ENCODE results near the gene TTLL12.

The TTLL12 gene

GRCh38 chr22:43186272-43187170 lies at the start of gene TTLL12:
TTLL12 (minus strand) TSS chr22:43187134; CDS start chr22:43187069, 65 bp downstream.
- Mint-ChIP-seq H3K36me3 (peaks cover 4% of the 10 kb centered on the region), H3K9me3 (no peaks in the 10 kb centered on the region), H3K27ac (peak within 1 kb of the TSS; percentile 93), H3K4me3 (peak within 1 kb of the TSS; percentile 89), H3K27me3 (no peaks in the 10 kb centered on the region), H3K4me1 (peaks cover 24% of the 10 kb centered on the region)

GRCh38 chr22:43235445-43236409 lies 48.8 kb upstream of the TTLL12 start:
- H3K4me3 Mint-ChIP-seq: no peak overlapping the region
- H3K4me1 Mint-ChIP-seq: peaks cover 5% of the 10 kb centered on the region
- H3K9me3 Mint-ChIP-seq: no peaks in the 10 kb centered on the region
- H3K36me3 Mint-ChIP-seq: no peaks in the 10 kb centered on the region
- no peaks in the 10 kb centered on the region for H3K27me3 Mint-ChIP-seq
- H3K27ac Mint-ChIP-seq: no peak overlapping the region

GRCh38 chr22:43234264-43234988 lies 47.5 kb upstream of the TTLL12 start:
- no peaks in the 10 kb centered on the region for H3K27me3 Mint-ChIP-seq
- no peak overlapping the region for H3K27ac Mint-ChIP-seq
- H3K36me3 Mint-ChIP-seq: no peaks in the 10 kb centered on the region
- peaks cover 5% of the 10 kb centered on the region for H3K4me1 Mint-ChIP-seq
- H3K4me3 Mint-ChIP-seq: no peak overlapping the region
- no peaks in the 10 kb centered on the region for H3K9me3 Mint-ChIP-seq

GRCh38 chr22:43233529-43233928 lies 46.6 kb upstream of the TTLL12 start:
- H3K27ac Mint-ChIP-seq: peak overlapping the region; percentile 41

GRCh38 chr22:43232445-43232844 lies 45.5 kb upstream of the TTLL12 start:
- Mint-ChIP-seq H3K36me3 (no peaks in the 10 kb centered on the region), H3K9me3 (no peaks in the 10 kb centered on the region), H3K4me3 (no peak overlapping the region), H3K27me3 (no peaks in the 10 kb centered on the region), H3K4me1 (peaks cover 5% of the 10 kb centered on the region), H3K27ac (no peak overlapping the region)

More at GRCh38 chr22:43233529-43233928, 46.6 kb upstream of the TTLL12 start:
- Mint-ChIP-seq H3K36me3 (no peaks in the 10 kb centered on the region), H3K9me3 (no peaks in the 10 kb centered on the region), H3K4me1 (peaks cover 5% of the 10 kb centered on the region), H3K4me3 (no peak overlapping the region), H3K27me3 (no peaks in the 10 kb centered on the region)

GRCh38 chr22:43231724-43232034 lies 44.7 kb upstream of the TTLL12 start:
- Mint-ChIP-seq H3K27ac (no peak overlapping the region), H3K27me3 (no peaks in the 10 kb centered on the region), H3K4me3 (no peak overlapping the region), H3K4me1 (peaks cover 5% of the 10 kb centered on the region), H3K36me3 (no peaks in the 10 kb centered on the region), H3K9me3 (no peaks in the 10 kb centered on the region)

GRCh38 chr22:43230971-43231723 lies 44.2 kb upstream of the TTLL12 start:
- Mint-ChIP-seq H3K4me3 (no peak overlapping the region), H3K27me3 (no peaks in the 10 kb centered on the region), H3K27ac (no peak overlapping the region), H3K36me3 (no peaks in the 10 kb centered on the region), H3K4me1 (peaks cover 5% of the 10 kb centered on the region), H3K9me3 (no peaks in the 10 kb centered on the region)

- peaks cover 5% of the 10 kb centered on the region for H3K4me1 Mint-ChIP-seq
- H3K27ac Mint-ChIP-seq: no peak overlapping the region
- no peaks in the 10 kb centered on the region for H3K9me3 Mint-ChIP-seq
- H3K4me3 Mint-ChIP-seq: no peak overlapping the region
- no peaks in the 10 kb centered on the region for H3K36me3 Mint-ChIP-seq
- H3K27me3 Mint-ChIP-seq: no peaks in the 10 kb centered on the region
Measured at GRCh38 chr22:43230571-43230970, 43.6 kb upstream of the TTLL12 start.

- Mint-ChIP-seq H3K4me3 (no peak overlapping the region), H3K9me3 (no peaks in the 10 kb centered on the region), H3K27ac (no peak overlapping the region), H3K36me3 (no peaks in the 10 kb centered on the region), H3K4me1 (peaks cover 5% of the 10 kb centered on the region), H3K27me3 (no peaks in the 10 kb centered on the region)
Measured at GRCh38 chr22:43228863-43229262, 41.9 kb upstream of the TTLL12 start.

- no peaks in the 10 kb centered on the region for H3K9me3 Mint-ChIP-seq
Measured at GRCh38 chr22:43228330-43228729, 41.4 kb upstream of the TTLL12 start.

GRCh38 chr22:43227239-43227630 lies 40.3 kb upstream of the TTLL12 start:
- no peaks in the 10 kb centered on the region for H3K27me3 Mint-ChIP-seq
- H3K27ac Mint-ChIP-seq: no peak overlapping the region
- H3K9me3 Mint-ChIP-seq: no peaks in the 10 kb centered on the region
- H3K36me3 Mint-ChIP-seq: no peaks in the 10 kb centered on the region
- no peak overlapping the region for H3K4me3 Mint-ChIP-seq
- peaks cover 5% of the 10 kb centered on the region for H3K4me1 Mint-ChIP-seq

More at GRCh38 chr22:43228330-43228729, 41.4 kb upstream of the TTLL12 start:
- Mint-ChIP-seq H3K4me3 (no peak overlapping the region), H3K36me3 (no peaks in the 10 kb centered on the region), H3K27ac (no peak overlapping the region), H3K27me3 (no peaks in the 10 kb centered on the region), H3K4me1 (peaks cover 5% of the 10 kb centered on the region)

GRCh38 chr22:43226377-43227238 lies 39.7 kb upstream of the TTLL12 start:
- Mint-ChIP-seq H3K27me3 (no peaks in the 10 kb centered on the region), H3K36me3 (no peaks in the 10 kb centered on the region), H3K27ac (no peak overlapping the region), H3K4me3 (peak overlapping the region; percentile 6), H3K9me3 (no peaks in the 10 kb centered on the region), H3K4me1 (peaks cover 5% of the 10 kb centered on the region)

GRCh38 chr22:43225609-43226008 lies 38.7 kb upstream of the TTLL12 start:
- no peak overlapping the region for H3K27ac Mint-ChIP-seq
- H3K4me1 Mint-ChIP-seq: no peaks in the 10 kb centered on the region
- no peak overlapping the region for H3K4me3 Mint-ChIP-seq
- no peaks in the 10 kb centered on the region for H3K9me3 Mint-ChIP-seq
- no peaks in the 10 kb centered on the region for H3K27me3 Mint-ChIP-seq
- H3K36me3 Mint-ChIP-seq: no peaks in the 10 kb centered on the region

GRCh38 chr22:43222987-43223386 lies 36.1 kb upstream of the TTLL12 start:
- no peak overlapping the region for H3K4me3 Mint-ChIP-seq
- no peak overlapping the region for H3K27ac Mint-ChIP-seq
- H3K9me3 Mint-ChIP-seq: no peaks in the 10 kb centered on the region
- no peaks in the 10 kb centered on the region for H3K4me1 Mint-ChIP-seq
- H3K27me3 Mint-ChIP-seq: no peaks in the 10 kb centered on the region
- H3K36me3 Mint-ChIP-seq: no peaks in the 10 kb centered on the region
